Spleen (tissue), 11 donors: ENCODE results near the gene TXLNA. TPM values are rescaled to one million over a fixed set of nuclear protein-coding genes. Genes with fewer than 3 reads are reported as not detected.
"Not testable (repeated sequence)": the region's sequence is repeated elsewhere in the genome, so short reads cannot be mapped to it uniquely, and the experiment has no call there.

Source experiments
- DNase-seq: peaks from one replicate; pipeline ENCODE4 v3.0.0-alpha.2; 2020
- H3K27ac ChIP-seq, 8 donors: fragments of 200-600 bp; sonication (generic) in 7 of 8; 1 replicate in 4 of 8; 2 replicates in 4 of 8; pipeline versions ENCODE4 v1.5.0 to v1.8.0; 2016 to 2021; ENCODE audit warnings: inconsistent platforms in 4 of 8, mild to moderate bottlenecking in 4 of 8, moderate library complexity in 1 of 8
- H3K27me3 ChIP-seq, 7 donors: fragments of 200-600 bp; sonication (generic) in 6 of 7; replicated peaks in 1 of 7; 1 replicate in 4 of 7; 2 replicates in 3 of 7; pipeline versions ENCODE4 v1.5.0 to v1.8.0; 2016 to 2021; ENCODE audit warnings: inconsistent platforms in 3 of 7, mild to moderate bottlenecking in 1 of 7
- H3K36me3 ChIP-seq, 6 donors: fragments of 200-600 bp; sonication (generic) in 5 of 6; 1 replicate in 4 of 6; 2 replicates in 2 of 6; pipeline versions ENCODE4 v1.5.0 to v1.8.0; 2016 to 2021; ENCODE audit warnings: inconsistent platforms in 2 of 6
- H3K4me1 ChIP-seq, 6 donors: fragments of 200-600 bp; sonication (generic) in 5 of 6; 1 replicate in 3 of 6; 2 replicates in 3 of 6; pipeline versions ENCODE4 v1.5.0 to v1.8.0; 2016 to 2021; ENCODE audit warnings: inconsistent platforms in 3 of 6
- H3K4me3 ChIP-seq, 8 donors: fragments of 200-600 bp; sonication (generic) in 7 of 8; 1 replicate in 4 of 8; 2 replicates in 4 of 8; pipeline versions ENCODE4 v1.5.0 to v1.8.0; 2016 to 2021; ENCODE audit warnings: inconsistent platforms in 4 of 8, mild to moderate bottlenecking in 4 of 8, moderate library complexity in 2 of 8
- H3K9me3 ChIP-seq, 8 donors: fragments of 200-600 bp; sonication (generic) in 7 of 8; 1 replicate in 4 of 8; 2 replicates in 4 of 8; pipeline versions ENCODE4 v1.5.0 to v1.8.0; 2016 to 2021; ENCODE audit warnings: inconsistent platforms in 4 of 8
- POLR2A ChIP-seq, 3 donors: fragments of 450-650 bp; IDR thresholded peaks; one replicate each; pipeline ENCODE4 v1.5.1; 2017; ENCODE audit warnings: antibody characterized with exemption in 3 of 3, mild to moderate bottlenecking in 1 of 3
- POLR2AphosphoS5 ChIP-seq, 3 donors: sonication (generic); formaldehyde crosslinking; IDR thresholded peaks; one replicate each; pipeline ENCODE4 v1.5.1; 2017; ENCODE audit warnings: antibody characterized with exemption in 3 of 3
- WGBS, 5 donors: extraction: QIAGEN DNeasy Blood & Tissue Kit in 3 of 5; methylation state at CpG; one replicate each; pipeline versions ENCODE4 v1.1.5 to v1.1.7; 2013 to 2018; 5-methylcytosine and 5-hydroxymethylcytosine counted together
- intact Hi-C: fragments of 100-400 bp; cut with DNase I; formaldehyde crosslinking; loops from one replicate; pipeline ENCODE4 v1.15.0; 2023; ENCODE audit warnings: low total_unique reads
- polyA plus RNA-seq, 3 donors: library from polyadenylated mRNA; stranded (reverse); fragments of 200-250 nt; gene quantifications; one replicate each; pipeline ENCODE4 v1.2.1, GENCODE V29; 2013
- total RNA-seq, 7 donors: library from RNA; depleted of rRNA in 3 of 7; stranded (reverse); fragments of >200 nt in 3 of 7; fragmentation: NEBNext Ultra II Directional in 4 of 7; extraction: Animal tissue kit (Norgen Biotek cat#: 25700) in 4 of 7; gene quantifications; one replicate each; pipeline versions ENCODE4 v1.1.0 to v1.2.1, GENCODE V29; 2016 to 2021
- TF ChIP-seq, protein P1 (sequence below), 11 experiments: fragments of 200-600 bp in 7 of 11; fragments of 450-650 bp in 4 of 11; sonication (generic) in 4 of 11; IDR thresholded peaks in 8 of 11; conservative IDR thresholded peaks in 3 of 11; 1 replicate in 7 of 11; 2 replicates in 4 of 11; pipeline versions ENCODE4 v1.4.0 to v1.8.0; 2016 to 2021; ENCODE audit warnings: antibody characterized with exemption in 11 of 11, inconsistent platforms in 4 of 11, mild to moderate bottlenecking in 1 of 11
- donor health status: healthy with polysubstance abuse.
- donor health status: DM: no; HTN: no; CAD: no; lungs with moderate emphysema.
- donor health status: DM: no; HTN: no; CAD: no.
- donor health status: Bipolar disorder and iron deficiency.
- donor health status: healthy.
- donor health status: DM: no; HTN: no; CAD: no.
- donor health status: DM: yes; HTN: yes; CAD: no.

The TXLNA gene
- total and polyA plus RNA-seq, 10 donors, result 8.7 to 49.3 (median 41.3) TPM

DNA sequence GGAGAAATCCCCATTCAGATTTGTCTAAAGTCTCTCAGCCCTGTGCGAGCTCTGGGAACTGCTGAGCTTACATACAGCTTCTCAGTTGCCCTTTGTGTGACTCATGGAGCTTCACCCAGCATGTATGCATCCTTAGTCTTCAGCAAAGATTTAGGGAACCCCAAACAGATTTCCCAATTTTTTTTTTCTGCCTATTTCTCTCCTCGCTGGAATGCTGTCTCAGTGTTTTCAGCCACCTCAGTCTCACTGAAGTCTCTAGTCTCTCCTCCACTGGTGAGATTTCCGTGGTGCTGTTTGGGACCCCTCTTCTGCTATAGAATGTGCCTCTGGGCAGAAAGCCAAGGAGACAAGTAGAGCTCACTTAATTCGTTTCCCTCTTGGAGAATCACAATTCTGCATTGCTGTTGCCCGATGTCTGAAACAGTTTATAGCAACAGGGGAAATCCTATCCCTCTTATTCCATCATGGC, 28.1 kb upstream of the TXLNA start:
- no peak overlapping the region for H3K4me3 ChIP-seq
- H3K9me3 ChIP-seq, result peaks cover 2 to 32% (median 29%) of the 10 kb centered on the region in 8 donors
- peaks cover 0 to 26% (median 8%) of the 10 kb centered on the region in 6 donors for H3K4me1 ChIP-seq
- TF ChIP-seq POLR2A (IDR thresholded peaks at IDR 0.05), result no peak
- TF ChIP-seq, protein P1, sequence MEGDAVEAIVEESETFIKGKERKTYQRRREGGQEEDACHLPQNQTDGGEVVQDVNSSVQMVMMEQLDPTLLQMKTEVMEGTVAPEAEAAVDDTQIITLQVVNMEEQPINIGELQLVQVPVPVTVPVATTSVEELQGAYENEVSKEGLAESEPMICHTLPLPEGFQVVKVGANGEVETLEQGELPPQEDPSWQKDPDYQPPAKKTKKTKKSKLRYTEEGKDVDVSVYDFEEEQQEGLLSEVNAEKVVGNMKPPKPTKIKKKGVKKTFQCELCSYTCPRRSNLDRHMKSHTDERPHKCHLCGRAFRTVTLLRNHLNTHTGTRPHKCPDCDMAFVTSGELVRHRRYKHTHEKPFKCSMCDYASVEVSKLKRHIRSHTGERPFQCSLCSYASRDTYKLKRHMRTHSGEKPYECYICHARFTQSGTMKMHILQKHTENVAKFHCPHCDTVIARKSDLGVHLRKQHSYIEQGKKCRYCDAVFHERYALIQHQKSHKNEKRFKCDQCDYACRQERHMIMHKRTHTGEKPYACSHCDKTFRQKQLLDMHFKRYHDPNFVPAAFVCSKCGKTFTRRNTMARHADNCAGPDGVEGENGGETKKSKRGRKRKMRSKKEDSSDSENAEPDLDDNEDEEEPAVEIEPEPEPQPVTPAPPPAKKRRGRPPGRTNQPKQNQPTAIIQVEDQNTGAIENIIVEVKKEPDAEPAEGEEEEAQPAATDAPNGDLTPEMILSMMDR (IDR thresholded peaks at IDR 0.05 in 8 of 11, conservative IDR thresholded peaks at IDR 0.05 in 3 of 11), result no peak
- no peak for TF ChIP-seq POLR2AphosphoS5 (IDR thresholded peaks at IDR 0.05)
- 60 to 75% (median 70%) methylated on average over 5 of the region's 5 CpGs for WGBS, 5 donors
- intact Hi-C loops, result no loop called here
- peaks cover 0 to 50% (median 24%) of the 10 kb centered on the region in 6 donors for H3K36me3 ChIP-seq
- DNase-seq, result no peak
- no peak overlapping the region for H3K27ac ChIP-seq
- H3K27me3 ChIP-seq, result no peaks in the 10 kb centered on the region

DNA sequence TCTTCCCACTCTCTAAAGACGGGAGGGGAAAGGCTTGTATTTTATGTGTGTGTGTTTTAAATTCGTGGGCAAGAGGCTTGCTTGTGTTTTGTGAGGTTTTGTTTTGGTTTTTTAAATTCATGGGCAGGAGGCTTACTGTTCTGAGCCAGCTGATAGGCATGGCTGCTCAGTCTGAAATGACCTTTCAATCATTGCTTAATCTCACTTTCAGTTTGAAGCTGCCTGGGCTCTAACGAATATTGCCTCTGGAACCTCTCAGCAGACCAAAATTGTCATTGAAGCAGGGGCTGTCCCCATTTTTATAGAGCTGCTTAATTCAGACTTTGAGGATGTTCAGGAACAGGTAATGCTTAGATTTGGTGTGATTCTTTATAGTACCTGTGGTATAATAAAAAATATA, 20.3 kb upstream of the TXLNA start:
- DNase-seq, result no peak
- intact Hi-C loops, result no loop called here
- TF ChIP-seq POLR2AphosphoS5 (IDR thresholded peaks at IDR 0.05) (no peak), POLR2A (IDR thresholded peaks at IDR 0.05) (no peak)
- TF ChIP-seq, protein P1 (IDR thresholded peaks at IDR 0.05 in 8 of 11, conservative IDR thresholded peaks at IDR 0.05 in 3 of 11), result no peak
- Histone ChIP-seq H3K27me3 (no peaks in the 10 kb centered on the region), H3K36me3 (peaks cover 3 to 100% (median 97%) of the 10 kb centered on the region in 6 donors), H3K27ac (no peak overlapping the region), H3K9me3 (no peaks in the 10 kb centered on the region), H3K4me1 (no peaks in the 10 kb centered on the region), H3K4me3 (no peak overlapping the region)
- 64 to 75% (median 71%) methylated on average over 3 of the region's 3 CpGs for WGBS, 5 donors

DNA sequence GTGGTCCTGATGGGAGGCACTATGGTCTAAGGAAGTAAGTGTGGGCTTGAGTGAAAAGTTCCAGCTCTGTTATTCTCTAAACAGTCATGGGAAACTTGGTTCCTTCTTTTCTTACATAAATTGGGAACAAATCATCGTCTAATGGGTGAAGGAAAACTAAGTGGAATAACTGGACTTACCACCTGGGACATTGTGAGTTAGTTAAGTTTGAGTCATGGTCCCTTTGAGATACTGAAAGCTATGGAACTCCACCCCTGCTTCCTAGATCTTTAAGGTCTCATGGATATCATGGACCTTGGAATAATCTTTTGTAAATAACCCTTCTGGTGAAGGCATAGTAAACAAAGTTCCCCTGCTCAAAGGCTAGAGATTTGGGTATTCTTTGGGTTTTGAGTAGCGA, 16.1 kb upstream of the TXLNA start:
- Histone ChIP-seq H3K9me3 (no peaks in the 10 kb centered on the region), H3K4me3 (no peak overlapping the region), H3K27ac (no peak overlapping the region), H3K36me3 (peaks cover 7 to 100% (median 97%) of the 10 kb centered on the region in 6 donors), H3K27me3 (no peaks in the 10 kb centered on the region), H3K4me1 (no peaks in the 10 kb centered on the region)
- no peak for DNase-seq
- WGBS, 5 donors, result 95 to 97% (median 97%) methylated on average over 2 of the region's 2 CpGs
- intact Hi-C loops, result no loop called here
- TF ChIP-seq POLR2A (IDR thresholded peaks at IDR 0.05), result no peak
- TF ChIP-seq, protein P1 (IDR thresholded peaks at IDR 0.05 in 8 of 11, conservative IDR thresholded peaks at IDR 0.05 in 3 of 11), result no peak
- TF ChIP-seq POLR2AphosphoS5 (IDR thresholded peaks at IDR 0.05), result no peak

DNA sequence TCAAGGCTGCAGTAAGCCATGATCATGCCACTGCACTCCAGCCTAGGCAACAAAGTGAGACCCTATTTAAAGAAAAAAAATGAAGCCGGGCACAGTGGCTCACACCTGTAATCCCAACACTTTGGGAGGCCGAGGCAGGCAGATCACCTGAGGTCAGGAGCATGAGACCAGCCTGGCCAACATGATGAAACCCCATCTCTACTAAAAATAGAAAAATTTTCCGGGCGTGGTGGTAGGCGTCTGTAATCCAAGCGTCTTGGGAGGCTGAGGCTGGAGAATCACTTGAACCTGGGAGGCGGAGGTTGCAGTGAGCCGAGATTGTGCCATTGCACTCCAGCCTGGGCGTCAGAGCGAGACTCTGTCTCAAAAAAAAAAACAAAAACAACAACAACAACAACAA, 13.8 kb upstream of the TXLNA start:
- H3K4me1 ChIP-seq, H3K4me3 ChIP-seq, H3K9me3 ChIP-seq, DNase-seq, H3K27ac ChIP-seq, H3K27me3 ChIP-seq, intact Hi-C loops: not testable (repeated sequence)
- 93 to 98% (median 95%) methylated on average over 10 of the region's 10 CpGs for WGBS, 5 donors
- peaks cover 4 to 100% (median 96%) of the 10 kb centered on the region in 6 donors for H3K36me3 ChIP-seq

DNA sequence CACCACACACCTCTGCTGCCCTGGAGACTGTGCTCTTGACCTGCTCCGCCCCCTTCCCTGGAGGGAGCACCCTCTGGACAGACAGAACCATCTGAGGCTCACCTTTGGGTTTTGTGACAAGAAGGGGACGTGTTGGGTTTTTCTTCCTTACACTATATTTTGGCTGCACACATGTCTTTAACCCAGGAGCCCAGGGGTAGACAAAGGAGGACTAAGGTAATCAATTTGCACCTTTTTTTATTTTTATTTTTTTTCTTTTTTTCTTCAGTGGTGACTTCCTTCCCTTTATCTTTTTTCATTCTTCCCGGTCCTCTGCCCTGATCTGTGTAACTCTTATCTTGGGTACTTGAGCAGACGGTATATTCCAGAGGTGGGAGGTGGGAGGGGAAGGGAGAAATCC, 8.5 kb upstream of the TXLNA start:
- H3K27me3 ChIP-seq, result no peaks in the 10 kb centered on the region
- no peak for TF ChIP-seq POLR2AphosphoS5 (IDR thresholded peaks at IDR 0.05)
- TF ChIP-seq POLR2A (IDR thresholded peaks at IDR 0.05), result no peak
- TF ChIP-seq, protein P1 (IDR thresholded peaks at IDR 0.05 in 8 of 11, conservative IDR thresholded peaks at IDR 0.05 in 3 of 11), result no peak
- H3K9me3 ChIP-seq, result no peaks in the 10 kb centered on the region
- no peak overlapping the region for H3K4me3 ChIP-seq
- no peak for DNase-seq
- intact Hi-C loops, result no loop called here
- 77 to 88% (median 83%) methylated on average over 4 of the region's 4 CpGs for WGBS, 5 donors
- peaks cover 4 to 95% (median 68%) of the 10 kb centered on the region in 6 donors for H3K36me3 ChIP-seq
- peaks cover 0 to 7% (median 0%) of the 10 kb centered on the region in 6 donors for H3K4me1 ChIP-seq
- no peak overlapping the region for H3K27ac ChIP-seq
